GM23338 (cell line): ENCODE data around the gene A2ML1.

ENCODE experiments used
- EZH2 ChIP-seq: fragments of 200-600 bp; sonication (generic); IDR thresholded peaks from one replicate; pipeline ENCODE4 v1.8.0; 2017; ENCODE audit warnings: antibody characterized with exemption, mild to moderate bottlenecking, low read depth; ENCODE audit not compliant: unreplicated experiment
- EZH2phosphoT487 ChIP-seq: fragments of 200-600 bp; sonication (generic); IDR thresholded peaks from one replicate; pipeline ENCODE4 v1.8.1; 2018; ENCODE audit warnings: antibody characterized with exemption; ENCODE audit not compliant: unreplicated experiment
- NANOG ChIP-seq: IDR thresholded peaks from 2 replicates; pipeline ENCODE4 v1.6.1; 2016; ENCODE audit warnings: antibody characterized with exemption, borderline replicate concordance
- TF ChIP-seq, protein P1 (sequence below), 2 experiments: fragments of 200-600 bp in 1 of 2; sonication (generic) in 1 of 2; conservative IDR thresholded peaks; 2 replicates each; pipeline versions ENCODE4 v1.5.1 to v1.6.1; 2016 to 2017; ENCODE audit warnings: antibody characterized with exemption in 2 of 2, low read depth in 2 of 2, mild to moderate bottlenecking in 2 of 2, moderate library complexity in 1 of 2

DNA sequence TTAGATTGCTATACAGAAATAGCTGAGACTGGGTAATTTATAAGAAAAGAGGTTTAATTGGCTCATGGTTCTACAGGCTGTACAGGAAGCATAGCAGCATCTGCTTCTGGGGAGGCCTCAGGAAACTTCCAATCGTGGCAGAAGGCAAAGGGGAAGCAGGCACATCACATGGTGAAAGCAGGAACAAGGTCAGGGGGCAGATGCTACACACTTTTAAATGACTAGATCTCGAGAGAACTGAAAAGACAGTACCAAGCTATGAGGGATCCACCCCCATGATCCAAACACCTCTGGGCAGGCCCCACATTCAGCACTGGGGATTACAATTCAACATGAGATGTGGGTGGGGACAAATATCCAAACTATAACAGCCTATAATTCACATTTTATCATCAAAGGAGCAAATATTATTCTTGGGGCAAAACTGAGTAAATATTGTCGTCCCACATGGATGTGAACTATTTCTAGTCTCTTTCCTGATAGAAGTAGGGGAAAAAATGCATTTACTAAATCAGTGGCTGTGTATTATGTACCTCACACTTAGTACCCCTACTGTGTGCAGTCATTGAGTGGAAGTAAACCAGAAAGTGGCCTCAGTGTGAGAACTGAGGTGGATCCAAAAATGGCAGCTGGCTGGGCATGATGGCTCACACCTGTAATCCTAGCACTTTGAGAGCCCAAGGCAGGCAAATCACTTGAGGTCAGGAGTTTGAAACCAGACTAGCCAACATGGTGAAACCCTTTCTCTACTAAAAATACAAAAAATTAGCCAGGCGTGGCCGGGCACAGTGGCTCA, 25.4 kb upstream of the A2ML1 start:
- TF ChIP-seq EZH2 (no peak), NANOG (no peak), EZH2phosphoT487 (no peak)
- TF ChIP-seq, protein P1, sequence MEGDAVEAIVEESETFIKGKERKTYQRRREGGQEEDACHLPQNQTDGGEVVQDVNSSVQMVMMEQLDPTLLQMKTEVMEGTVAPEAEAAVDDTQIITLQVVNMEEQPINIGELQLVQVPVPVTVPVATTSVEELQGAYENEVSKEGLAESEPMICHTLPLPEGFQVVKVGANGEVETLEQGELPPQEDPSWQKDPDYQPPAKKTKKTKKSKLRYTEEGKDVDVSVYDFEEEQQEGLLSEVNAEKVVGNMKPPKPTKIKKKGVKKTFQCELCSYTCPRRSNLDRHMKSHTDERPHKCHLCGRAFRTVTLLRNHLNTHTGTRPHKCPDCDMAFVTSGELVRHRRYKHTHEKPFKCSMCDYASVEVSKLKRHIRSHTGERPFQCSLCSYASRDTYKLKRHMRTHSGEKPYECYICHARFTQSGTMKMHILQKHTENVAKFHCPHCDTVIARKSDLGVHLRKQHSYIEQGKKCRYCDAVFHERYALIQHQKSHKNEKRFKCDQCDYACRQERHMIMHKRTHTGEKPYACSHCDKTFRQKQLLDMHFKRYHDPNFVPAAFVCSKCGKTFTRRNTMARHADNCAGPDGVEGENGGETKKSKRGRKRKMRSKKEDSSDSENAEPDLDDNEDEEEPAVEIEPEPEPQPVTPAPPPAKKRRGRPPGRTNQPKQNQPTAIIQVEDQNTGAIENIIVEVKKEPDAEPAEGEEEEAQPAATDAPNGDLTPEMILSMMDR (conservative IDR thresholded peaks at IDR 0.05; ENCODE audit: low read depth in 2 of 2), result no peak
